ENCODE results near the gene MEF2B. TPM values are rescaled to one million over a fixed set of nuclear protein-coding genes. Genes with fewer than 3 reads are reported as not detected.

The MEF2B gene
- total RNA-seq, 2 donors from 2014 or later, result not detected

GRCh38 chr19:19165396-19165795 lies 4.7 kb downstream of the MEF2B start:
- no peak overlapping the region for H3K4me3 ChIP-seq
- DNase-seq (ENCODE audit: low spot score), result no peak
- TF ChIP-seq CTCF (IDR thresholded peaks at IDR 0.05), result no peak
- peaks cover 0 to 9% of the 10 kb centered on the region in 2 donors for H3K4me1 ChIP-seq
- H3K27me3 ChIP-seq, result no peaks in the 10 kb centered on the region
- no peak overlapping the region for H3K27ac ChIP-seq
- no peaks in the 10 kb centered on the region for H3K36me3 ChIP-seq
- H3K9me3 ChIP-seq, result no peaks in the 10 kb centered on the region

- Histone ChIP-seq H3K4me1 (no peaks in the 10 kb centered on the region), H3K27me3 (no peaks in the 10 kb centered on the region), H3K27ac (no peak overlapping the region), H3K4me3 (no peak overlapping the region), H3K36me3 (no peaks in the 10 kb centered on the region), H3K9me3 (no peaks in the 10 kb centered on the region)
- no peak for DNase-seq (ENCODE audit: low spot score)
- TF ChIP-seq CTCF (IDR thresholded peaks at IDR 0.05), result no peak
Observed at GRCh38 chr19:19162495-19162894, 7.6 kb downstream of the MEF2B start.

GRCh38 chr19:19160461-19161035 lies 9.5 kb downstream of the MEF2B start:
- DNase-seq (ENCODE audit: low spot score), result no peak
- TF ChIP-seq CTCF (IDR thresholded peaks at IDR 0.05), result no peak
- no peak overlapping the region for H3K27ac ChIP-seq

GRCh38 chr19:19159534-19159933 lies 10.5 kb downstream of the MEF2B start:
- Histone ChIP-seq H3K4me1 (no peaks in the 10 kb centered on the region), H3K9me3 (peaks cover 0 to 5% of the 10 kb centered on the region in 2 donors), H3K36me3 (no peaks in the 10 kb centered on the region), H3K27me3 (no peaks in the 10 kb centered on the region), H3K27ac (no peak overlapping the region), H3K4me3 (no peak overlapping the region)
- TF ChIP-seq CTCF (IDR thresholded peaks at IDR 0.05), result no peak
- no peak for DNase-seq (ENCODE audit: low spot score)

More at GRCh38 chr19:19160461-19161035, 9.5 kb downstream of the MEF2B start:
- Histone ChIP-seq H3K4me1 (no peaks in the 10 kb centered on the region), H3K9me3 (peaks cover 0 to 5% of the 10 kb centered on the region in 2 donors), H3K4me3 (no peak overlapping the region), H3K27me3 (no peaks in the 10 kb centered on the region), H3K36me3 (no peaks in the 10 kb centered on the region)

GRCh38 chr19:19157808-19158207 lies 12.3 kb downstream of the MEF2B start:
- no peak for TF ChIP-seq CTCF (IDR thresholded peaks at IDR 0.05)
- no peak for DNase-seq (ENCODE audit: low spot score)

More at GRCh38 chr19:19157808-19158207, 12.3 kb downstream of the MEF2B start:
- no peak overlapping the region for H3K27ac ChIP-seq
- H3K9me3 ChIP-seq, result peaks cover 0 to 5% of the 10 kb centered on the region in 2 donors
- H3K4me1 ChIP-seq, result no peaks in the 10 kb centered on the region
- H3K36me3 ChIP-seq, result no peaks in the 10 kb centered on the region
- H3K4me3 ChIP-seq, result no peak overlapping the region
- H3K27me3 ChIP-seq, result no peaks in the 10 kb centered on the region
